ENCODE measurements around the gene CSGALNACT2. TPM values are rescaled to one million over a fixed set of nuclear protein-coding genes. Genes with fewer than 3 reads are reported as not detected.

Gene CSGALNACT2
- total RNA-seq, 1 experiment from 2014 or later, result 30.0 TPM

GRCh38 chr10:43193496-43194080 is 55.3 kb downstream of the CSGALNACT2 start:
- H3K27ac Mint-ChIP-seq (ENCODE audit: low read depth, unreplicated experiment), result no peak overlapping the region
- H3K36me3 Mint-ChIP-seq (ENCODE audit: insufficient read depth, unreplicated experiment), result no peaks in the 10 kb centered on the region
- POLR2A ChIA-PET, result no interaction called here
- no peak for DNase-seq (ENCODE audit: unreplicated experiment)
- no peak overlapping the region for H3K4me3 Mint-ChIP-seq (ENCODE audit: unreplicated experiment)
- TF ChIP-seq, protein P1, sequence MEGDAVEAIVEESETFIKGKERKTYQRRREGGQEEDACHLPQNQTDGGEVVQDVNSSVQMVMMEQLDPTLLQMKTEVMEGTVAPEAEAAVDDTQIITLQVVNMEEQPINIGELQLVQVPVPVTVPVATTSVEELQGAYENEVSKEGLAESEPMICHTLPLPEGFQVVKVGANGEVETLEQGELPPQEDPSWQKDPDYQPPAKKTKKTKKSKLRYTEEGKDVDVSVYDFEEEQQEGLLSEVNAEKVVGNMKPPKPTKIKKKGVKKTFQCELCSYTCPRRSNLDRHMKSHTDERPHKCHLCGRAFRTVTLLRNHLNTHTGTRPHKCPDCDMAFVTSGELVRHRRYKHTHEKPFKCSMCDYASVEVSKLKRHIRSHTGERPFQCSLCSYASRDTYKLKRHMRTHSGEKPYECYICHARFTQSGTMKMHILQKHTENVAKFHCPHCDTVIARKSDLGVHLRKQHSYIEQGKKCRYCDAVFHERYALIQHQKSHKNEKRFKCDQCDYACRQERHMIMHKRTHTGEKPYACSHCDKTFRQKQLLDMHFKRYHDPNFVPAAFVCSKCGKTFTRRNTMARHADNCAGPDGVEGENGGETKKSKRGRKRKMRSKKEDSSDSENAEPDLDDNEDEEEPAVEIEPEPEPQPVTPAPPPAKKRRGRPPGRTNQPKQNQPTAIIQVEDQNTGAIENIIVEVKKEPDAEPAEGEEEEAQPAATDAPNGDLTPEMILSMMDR (IDR thresholded peaks at IDR 0.05; ENCODE audit: unreplicated experiment), result no peak
- CTCF ChIA-PET, result interaction anchor here (0.6 to 2.2 kb wide), 3 partner anchors 11 to 30 kb away, joined by 3 to 10 read pairs (median 3); no protein-coding TSS in a partner anchor
- no TSS peak for BruUV-seq (replicated peaks)
- H3K4me1 Mint-ChIP-seq (ENCODE audit: insufficient read depth, unreplicated experiment), result no peaks in the 10 kb centered on the region
- no peaks in the 10 kb centered on the region for H3K27me3 Mint-ChIP-seq (ENCODE audit: insufficient read depth, unreplicated experiment)
- intact Hi-C loops (cut with micrococcal nuclease), result no loop called here
- H3K9me3 Mint-ChIP-seq (ENCODE audit: unreplicated experiment), result no peaks in the 10 kb centered on the region

- Mint-ChIP-seq H3K4me1 (ENCODE audit: insufficient read depth, unreplicated experiment) (no peaks in the 10 kb centered on the region), H3K36me3 (ENCODE audit: insufficient read depth, unreplicated experiment) (no peaks in the 10 kb centered on the region), H3K27me3 (ENCODE audit: insufficient read depth, unreplicated experiment) (no peaks in the 10 kb centered on the region), H3K4me3 (ENCODE audit: unreplicated experiment) (no peak overlapping the region), H3K27ac (ENCODE audit: low read depth, unreplicated experiment) (no peak overlapping the region), H3K9me3 (ENCODE audit: unreplicated experiment) (no peaks in the 10 kb centered on the region)
- no TSS peak for BruUV-seq (replicated peaks)
- TF ChIP-seq, protein P1 (IDR thresholded peaks at IDR 0.05; ENCODE audit: unreplicated experiment), result no peak
- intact Hi-C loops (cut with micrococcal nuclease), result no loop called here
- ChIA-PET CTCF (interaction anchor here (0.9 to 2.2 kb wide), 2 partner anchors 11 to 15 kb away, joined by 3 to 10 read pairs; no protein-coding TSS in a partner anchor), POLR2A (interaction anchor here (1.0 kb wide), 1 partner anchor 23 kb away, joined by 3 read pairs; no protein-coding TSS in a partner anchor)
- no peak for DNase-seq (ENCODE audit: unreplicated experiment)
Observed at GRCh38 chr10:43194266-43194665, 56.0 kb downstream of the CSGALNACT2 start.

DNA sequence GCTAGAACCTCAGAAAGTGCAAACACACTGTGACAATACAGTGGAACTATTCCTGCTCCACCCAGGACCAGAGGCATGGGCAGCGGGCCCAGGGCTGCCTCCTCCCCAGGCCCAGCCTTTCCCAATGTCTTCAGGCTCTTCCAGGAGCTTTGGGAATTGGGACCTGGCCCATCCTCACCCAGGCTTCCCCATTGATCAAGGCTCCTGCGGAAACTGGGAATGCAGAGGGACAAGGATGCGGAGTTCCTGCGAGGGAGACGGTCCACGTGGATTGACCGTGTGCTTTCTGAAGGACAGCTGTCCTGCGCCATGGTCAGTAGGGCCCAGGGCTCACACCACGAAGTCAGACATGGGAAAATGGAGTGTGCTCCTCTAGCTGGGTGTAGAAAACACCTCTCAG is 56.6 kb downstream of the CSGALNACT2 start:
- intact Hi-C loops (cut with micrococcal nuclease), result no loop called here
- ChIA-PET CTCF (no interaction called here), POLR2A (interaction anchor here (0.6 to 1.0 kb wide), 2 partner anchors 24 to 388 kb away, joined by 3 read pairs; no protein-coding TSS in a partner anchor)
- Mint-ChIP-seq H3K27ac (ENCODE audit: low read depth, unreplicated experiment) (no peak overlapping the region), H3K36me3 (ENCODE audit: insufficient read depth, unreplicated experiment) (no peaks in the 10 kb centered on the region), H3K4me3 (ENCODE audit: unreplicated experiment) (no peak overlapping the region), H3K4me1 (ENCODE audit: insufficient read depth, unreplicated experiment) (no peaks in the 10 kb centered on the region), H3K9me3 (ENCODE audit: unreplicated experiment) (no peaks in the 10 kb centered on the region), H3K27me3 (ENCODE audit: insufficient read depth, unreplicated experiment) (no peaks in the 10 kb centered on the region)
- BruUV-seq (replicated peaks), result no TSS peak
- no peak for DNase-seq (ENCODE audit: unreplicated experiment)
- TF ChIP-seq, protein P1 (IDR thresholded peaks at IDR 0.05; ENCODE audit: unreplicated experiment), result no peak

DNA sequence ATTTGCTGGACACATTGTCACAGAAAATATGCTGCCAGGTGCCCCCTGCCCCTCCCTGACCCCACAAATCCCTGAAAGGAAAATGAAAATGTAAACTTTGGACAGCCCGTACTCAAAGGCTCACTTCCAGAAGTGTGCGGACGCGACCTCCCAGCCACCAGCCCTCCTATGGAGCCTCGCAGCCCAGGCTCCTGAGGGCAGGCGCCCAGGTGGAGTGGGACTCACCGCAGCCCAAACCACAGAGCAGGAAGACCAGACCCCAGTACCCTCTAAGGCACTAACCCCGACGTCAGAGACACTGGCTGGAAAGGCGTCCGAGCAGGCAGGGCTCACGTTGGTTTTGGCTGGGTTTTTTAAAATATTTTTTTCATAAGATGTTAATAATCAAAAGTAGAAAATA is 57.3 kb downstream of the CSGALNACT2 start:
- Mint-ChIP-seq H3K4me1 (ENCODE audit: insufficient read depth, unreplicated experiment) (no peaks in the 10 kb centered on the region), H3K36me3 (ENCODE audit: insufficient read depth, unreplicated experiment) (no peaks in the 10 kb centered on the region), H3K27me3 (ENCODE audit: insufficient read depth, unreplicated experiment) (no peaks in the 10 kb centered on the region), H3K9me3 (ENCODE audit: unreplicated experiment) (no peaks in the 10 kb centered on the region), H3K27ac (ENCODE audit: low read depth, unreplicated experiment) (no peak overlapping the region), H3K4me3 (ENCODE audit: unreplicated experiment) (no peak overlapping the region)
- intact Hi-C loops (cut with micrococcal nuclease), result no loop called here
- TF ChIP-seq, protein P1 (IDR thresholded peaks at IDR 0.05; ENCODE audit: unreplicated experiment), result no peak
- no peak for DNase-seq (ENCODE audit: unreplicated experiment)
- POLR2A ChIA-PET, result no interaction called here
- CTCF ChIA-PET, result no interaction called here
- no TSS peak for BruUV-seq (replicated peaks)

All from MCF 10A (cell line).